Measurements from ENCODE around the gene NPTX2.

Gene NPTX2

DNA sequence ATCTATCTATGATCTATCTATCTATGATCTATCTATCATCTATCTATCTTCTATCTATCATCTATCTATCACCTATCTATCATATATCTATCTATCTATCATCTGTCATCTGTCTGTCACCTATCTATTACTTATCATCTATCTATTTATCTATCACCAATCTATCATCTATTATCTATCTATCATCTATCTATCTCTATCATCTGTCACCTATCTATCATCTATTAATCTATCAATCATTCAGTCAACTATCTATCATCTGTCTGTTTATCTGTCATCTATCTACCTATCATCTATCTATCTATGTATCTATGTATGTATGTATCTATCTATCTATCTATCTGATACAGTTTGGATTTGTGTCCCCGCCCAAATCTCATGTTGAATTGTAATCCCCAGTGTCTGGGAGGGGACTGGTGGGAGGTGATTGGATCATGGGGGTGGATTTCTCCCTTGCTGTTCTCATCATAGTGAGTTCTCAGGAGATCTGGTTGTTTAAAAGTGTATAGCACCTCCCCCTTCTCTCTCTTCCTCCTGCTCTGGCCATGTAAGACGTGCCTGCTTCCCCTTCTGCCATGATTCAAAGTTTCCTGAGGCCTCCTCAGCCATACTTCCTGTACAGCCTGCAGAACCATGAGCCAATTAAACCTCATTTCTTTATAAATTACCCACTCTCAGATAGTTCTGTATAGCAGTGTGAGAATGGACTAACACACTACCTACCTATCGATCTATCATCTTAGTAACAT lies 37.6 kb downstream of the NPTX2 start:
- no peak for DNase-seq

DNA sequence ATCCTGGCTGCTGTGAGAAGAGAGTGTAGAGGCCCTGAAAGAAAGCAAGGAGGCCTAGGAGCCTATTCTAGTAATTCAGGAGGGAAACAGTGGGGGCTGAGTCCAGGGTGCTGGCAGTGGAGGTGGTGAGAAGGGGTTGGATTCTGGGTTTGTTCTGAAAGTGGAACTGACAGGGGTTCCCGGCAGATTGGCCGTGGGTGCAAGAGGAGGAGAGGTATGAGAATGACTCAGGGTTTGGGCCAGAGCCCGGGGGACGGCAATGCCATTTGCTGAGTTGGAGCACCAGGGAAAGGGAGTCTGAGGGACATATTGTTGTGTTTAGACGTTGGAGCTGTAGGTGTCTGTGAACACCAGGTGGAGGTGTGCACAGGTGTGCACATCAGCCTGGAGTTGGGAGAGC lies 38.5 kb downstream of the NPTX2 start:
- DNase-seq, result no peak

DNA sequence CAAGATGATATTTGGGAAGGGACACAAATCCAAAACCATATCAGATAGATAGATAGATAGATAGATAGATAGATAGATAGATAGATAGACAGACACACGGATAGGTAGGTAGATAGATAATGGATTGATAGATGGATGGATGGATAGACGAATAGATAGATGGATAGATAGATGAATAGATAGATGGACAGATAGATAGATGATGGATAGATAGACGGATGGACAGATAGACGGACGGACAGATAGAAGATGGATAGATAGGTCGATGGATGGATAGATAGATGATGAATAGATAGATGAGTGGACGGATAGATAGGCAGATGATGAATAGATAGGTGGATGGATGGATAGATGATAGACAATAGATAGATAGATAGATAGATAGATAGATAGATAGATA lies 39.8 kb downstream of the NPTX2 start:
- DNase-seq, result no peak

DNA sequence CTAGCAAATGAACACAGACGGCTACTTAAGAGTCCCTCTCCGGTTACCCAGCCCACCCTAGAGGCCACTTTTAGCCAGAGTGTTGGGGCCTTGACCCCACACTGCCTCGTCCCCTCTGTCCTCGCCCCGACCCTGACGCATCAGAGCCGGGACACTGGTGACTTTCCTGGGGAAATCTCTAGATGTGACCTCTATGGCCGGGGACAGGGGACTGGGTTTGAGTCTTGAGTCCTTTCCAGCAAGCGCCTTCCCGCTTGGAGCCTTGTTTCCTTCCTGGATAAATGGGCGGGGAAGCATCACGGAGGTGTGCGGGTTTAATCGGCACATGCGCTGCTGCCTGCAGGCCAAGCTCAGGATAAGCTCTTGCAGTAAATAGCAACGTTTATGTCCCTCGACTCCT lies 40.7 kb downstream of the NPTX2 start:
- DNase-seq, result no peak

DNA sequence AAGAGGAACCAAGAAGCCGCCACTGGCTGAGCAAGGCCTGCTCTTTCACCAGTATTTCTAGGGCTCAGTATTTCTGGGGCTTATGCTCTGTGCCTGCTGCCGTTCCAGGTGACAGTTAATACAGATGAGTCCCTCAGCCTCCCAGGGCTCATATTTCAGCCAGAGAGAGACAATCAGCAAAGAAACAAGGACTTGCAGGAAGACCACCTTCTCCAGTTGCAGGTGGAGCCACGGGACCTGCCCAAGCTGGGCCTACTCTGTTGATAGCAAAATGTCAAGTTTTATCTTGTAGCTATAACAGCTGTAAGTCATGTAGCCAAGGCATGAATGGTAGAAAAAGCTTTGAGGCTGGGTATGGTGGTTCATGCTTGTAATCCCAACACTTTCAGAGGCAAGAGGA lies 42.7 kb downstream of the NPTX2 start:
- no peak for DNase-seq

DNA sequence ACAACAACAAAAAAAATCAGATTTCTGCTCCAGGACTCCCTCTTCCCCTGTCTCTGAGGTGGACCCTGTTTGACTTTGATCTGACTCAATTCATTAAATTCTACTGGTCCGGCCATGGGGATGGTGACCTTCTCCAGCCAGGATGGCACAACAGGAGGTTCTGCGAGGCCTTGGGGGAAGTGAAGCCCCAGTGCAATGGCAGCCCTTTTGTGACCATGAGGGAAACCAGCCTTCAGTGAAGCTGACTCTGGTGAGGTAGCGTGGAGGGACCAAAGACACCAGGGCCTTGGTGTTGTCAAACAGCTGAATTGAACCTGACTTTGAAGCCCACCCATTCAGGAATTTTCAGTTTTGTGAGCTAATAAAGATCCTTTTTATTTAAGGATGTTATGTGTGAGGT lies 44.5 kb downstream of the NPTX2 start:
- DNase-seq, result no peak

DNA sequence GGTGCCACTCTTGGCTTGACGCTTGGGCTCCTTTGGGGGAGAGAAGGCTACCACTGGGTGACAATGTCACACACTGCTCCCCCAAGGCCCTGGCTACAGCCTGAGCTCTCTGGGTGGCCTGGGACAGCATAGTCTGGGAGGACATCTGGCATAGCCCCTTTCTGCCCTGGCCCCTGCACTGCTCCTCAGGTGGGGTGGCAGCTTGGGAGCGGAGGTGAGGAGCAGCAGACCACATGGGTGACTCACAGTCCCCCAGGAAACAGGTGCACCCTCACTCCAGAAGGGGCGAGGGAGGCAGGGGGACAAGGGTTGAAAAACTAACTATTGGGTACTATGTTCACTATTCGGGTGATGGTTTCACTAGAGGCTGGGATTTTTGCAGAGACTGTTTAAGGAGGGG lies 45.2 kb downstream of the NPTX2 start:
- DNase-seq, result no peak

DNA sequence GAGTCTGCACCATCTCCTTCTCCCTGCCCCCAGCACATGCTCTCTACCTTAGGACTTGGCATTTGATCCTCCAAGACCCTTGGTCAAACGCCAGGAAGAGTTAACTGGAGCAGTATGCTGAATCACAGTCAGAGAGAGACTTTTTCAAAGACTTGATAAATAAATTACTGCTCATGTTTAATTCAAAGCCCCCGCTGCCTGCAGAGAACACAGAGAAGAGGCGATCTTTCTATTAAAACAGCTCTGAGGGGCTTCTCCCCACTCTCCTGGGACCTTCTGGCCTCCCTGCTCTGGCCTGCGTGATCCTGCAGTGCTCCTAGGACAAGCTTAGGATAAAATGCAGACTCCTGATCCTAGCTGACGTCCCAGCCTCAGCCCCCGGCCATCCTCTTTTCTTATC lies 47.8 kb downstream of the NPTX2 start:
- no peak for DNase-seq

DNA sequence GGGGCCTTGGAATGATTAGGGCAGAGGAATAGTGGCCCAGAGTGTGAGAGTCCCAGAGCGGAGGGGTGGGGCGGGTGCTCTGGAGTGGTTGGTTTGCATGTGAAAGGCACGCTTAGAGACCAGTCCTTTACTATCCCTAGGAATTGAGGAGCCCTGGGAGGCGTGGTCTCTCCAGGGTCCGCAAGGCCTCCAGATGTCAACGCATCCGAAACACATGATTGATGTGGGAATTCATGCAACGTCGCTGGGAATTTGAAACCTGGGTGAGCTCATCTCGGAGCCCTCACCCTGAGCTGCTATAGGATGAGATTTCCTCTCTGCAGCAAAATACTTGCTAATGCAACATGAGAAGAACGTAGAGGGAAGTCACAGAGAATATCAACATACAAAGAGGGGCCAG lies 51.2 kb downstream of the NPTX2 start:
- DNase-seq, result no peak

DNA sequence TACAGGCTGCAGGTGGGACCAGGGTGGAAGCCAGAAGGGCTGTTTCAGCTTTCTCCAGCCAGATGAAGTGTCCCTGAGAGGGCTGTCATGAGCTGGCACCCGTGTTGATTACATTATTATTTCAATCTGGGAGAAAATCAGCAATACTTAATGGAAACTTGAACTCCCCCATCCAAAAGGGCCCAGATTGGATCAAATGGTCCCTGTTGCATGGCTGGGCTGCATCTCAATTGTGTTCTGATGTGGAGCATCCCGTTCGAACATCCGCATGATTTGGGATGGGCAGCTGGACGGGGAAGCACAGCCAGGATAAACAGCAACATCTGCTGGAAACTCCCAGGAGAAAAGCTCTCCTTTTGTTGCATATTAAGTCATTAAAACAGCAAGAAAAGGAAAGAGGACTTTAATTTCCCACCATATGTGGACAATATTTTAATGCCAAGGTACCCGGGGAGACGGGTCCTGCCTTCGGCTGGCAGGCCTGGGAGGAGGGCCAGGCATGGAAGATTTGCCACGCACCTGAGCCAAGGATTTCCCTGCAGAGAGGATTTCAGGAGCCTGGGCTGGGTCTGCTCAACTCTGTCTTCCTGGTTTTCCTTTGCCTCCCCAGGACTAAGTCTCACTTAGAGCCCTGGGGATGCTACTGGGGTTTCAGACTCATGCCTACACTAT lies 52.4 kb downstream of the NPTX2 start:
- DNase-seq, result no peak

DNA sequence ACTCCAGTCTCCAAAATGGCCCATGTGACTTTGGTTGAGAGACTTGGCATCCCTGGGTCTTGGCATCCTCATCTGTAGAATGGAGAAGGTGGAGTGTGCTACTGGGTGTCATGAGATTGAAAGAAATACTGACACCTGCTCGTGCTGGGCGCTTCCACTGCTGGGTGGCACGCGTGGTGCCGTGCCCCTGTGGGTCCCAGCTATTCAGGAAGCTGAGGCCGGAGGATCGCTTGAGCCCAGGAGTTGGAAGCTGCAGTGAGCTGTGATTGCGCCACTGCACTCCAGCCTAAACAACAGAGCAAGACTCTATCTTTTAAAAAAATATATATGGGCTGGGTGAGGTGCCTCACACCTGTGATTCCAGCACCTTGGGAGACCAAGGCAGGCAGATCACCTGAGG lies 53.1 kb downstream of the NPTX2 start:
- no peak for DNase-seq

DNA sequence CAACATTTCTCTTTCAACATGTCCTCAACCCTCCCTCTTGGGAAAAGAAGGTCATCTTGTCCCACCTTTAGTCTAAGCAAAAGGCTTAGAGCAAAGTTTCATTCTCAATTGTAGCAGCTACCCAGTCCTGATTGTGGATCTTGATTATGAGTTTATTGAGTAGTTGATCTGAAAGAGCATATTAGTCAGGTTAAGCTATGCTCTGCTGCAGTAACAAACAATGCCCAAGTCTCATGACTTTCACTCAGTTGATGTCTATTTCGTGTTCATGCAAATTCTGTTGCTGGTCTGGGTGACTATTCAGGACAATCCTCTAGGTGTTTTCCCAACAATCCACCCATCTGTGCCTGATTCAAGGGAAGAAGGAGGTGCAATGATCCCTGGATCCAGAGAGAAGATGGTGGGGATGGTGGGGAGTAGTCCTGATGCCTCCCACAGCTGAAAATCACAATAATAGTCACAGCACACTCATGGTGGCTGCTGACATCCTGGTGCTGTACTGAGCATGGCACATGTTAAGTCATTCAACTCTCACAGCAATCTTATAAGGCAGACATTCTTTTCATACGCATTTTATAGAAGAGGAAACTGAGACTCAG lies 54.7 kb downstream of the NPTX2 start:
- no peak for DNase-seq

DNA sequence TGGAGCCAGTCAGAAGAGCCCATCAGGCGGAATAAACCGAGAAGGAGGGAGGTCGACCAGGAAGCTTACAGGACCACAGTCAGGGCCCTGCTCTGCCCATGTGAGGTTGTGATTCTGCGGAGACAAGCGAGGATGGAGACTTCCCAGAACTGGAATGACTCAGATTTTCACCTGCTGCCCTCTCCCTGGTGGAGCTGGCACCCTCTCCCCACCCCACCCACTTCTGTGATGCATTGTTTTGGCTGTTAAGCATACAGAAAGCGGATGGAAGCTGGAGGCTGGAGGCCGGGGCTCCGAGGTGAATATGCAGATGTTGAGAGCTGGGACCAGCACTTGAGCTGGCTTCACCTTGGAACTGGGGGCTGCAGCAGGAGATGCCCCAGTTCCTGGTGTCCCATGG lies 57.4 kb downstream of the NPTX2 start:
- no peak for DNase-seq

DNA sequence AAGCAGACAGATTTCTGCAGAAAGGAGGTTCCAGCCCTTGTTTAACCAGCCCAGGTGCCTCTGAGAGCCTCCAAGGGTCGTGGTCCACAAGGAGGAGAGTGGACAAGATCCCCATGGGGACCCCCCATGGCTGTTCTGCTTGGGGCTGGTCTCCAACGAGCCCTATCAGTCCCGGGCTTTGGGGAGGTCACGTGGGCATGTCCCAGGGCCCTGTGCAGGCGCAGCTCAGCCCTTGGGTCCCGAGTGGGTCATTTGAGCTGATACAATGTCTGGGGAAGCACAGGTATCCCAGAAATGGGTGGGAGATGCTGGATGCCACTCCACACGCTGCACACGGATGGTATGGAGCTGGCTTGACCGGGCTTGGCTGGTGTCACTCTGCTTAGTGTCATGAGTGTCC lies 57.8 kb downstream of the NPTX2 start:
- DNase-seq, result no peak

DNA sequence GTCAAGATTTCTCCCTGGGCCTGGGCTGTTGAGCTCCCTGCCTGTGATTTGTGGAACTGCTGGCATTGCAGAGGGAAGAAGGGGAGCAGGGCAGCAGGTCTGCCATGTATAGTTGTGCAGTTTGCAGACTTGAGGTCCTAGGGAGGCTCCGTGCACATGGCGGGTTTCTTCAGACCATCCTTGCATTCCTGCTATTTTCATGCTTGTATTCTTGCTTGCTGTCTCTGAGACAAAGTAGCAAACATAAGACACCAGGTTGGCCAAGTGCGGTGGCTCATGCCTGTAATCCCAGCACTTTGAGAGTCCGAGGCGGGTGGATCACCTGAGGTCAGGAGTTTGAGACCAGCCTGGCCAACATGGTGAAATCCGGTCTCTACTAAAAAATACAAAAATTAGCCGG lies 61.1 kb downstream of the NPTX2 start:
- DNase-seq, result no peak
